Smooth muscle cell of the coronary artery (primary cell): Measurements from ENCODE around the gene PTH2. TPM values are rescaled to one million over a fixed set of nuclear protein-coding genes. Genes with fewer than 3 reads are reported as not detected.

Experiments
- total RNA-seq: library from RNA; depleted of rRNA; stranded (reverse); fragments of >200 nt; gene quantifications from 2 replicates; pipeline ENCODE4 v1.2.3, GENCODE V29; 2014; ENCODE audit warnings: low replicate concordance

Gene PTH2, protein sequence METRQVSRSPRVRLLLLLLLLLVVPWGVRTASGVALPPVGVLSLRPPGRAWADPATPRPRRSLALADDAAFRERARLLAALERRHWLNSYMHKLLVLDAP
- total RNA-seq = not detected in 2 replicates

DNA sequence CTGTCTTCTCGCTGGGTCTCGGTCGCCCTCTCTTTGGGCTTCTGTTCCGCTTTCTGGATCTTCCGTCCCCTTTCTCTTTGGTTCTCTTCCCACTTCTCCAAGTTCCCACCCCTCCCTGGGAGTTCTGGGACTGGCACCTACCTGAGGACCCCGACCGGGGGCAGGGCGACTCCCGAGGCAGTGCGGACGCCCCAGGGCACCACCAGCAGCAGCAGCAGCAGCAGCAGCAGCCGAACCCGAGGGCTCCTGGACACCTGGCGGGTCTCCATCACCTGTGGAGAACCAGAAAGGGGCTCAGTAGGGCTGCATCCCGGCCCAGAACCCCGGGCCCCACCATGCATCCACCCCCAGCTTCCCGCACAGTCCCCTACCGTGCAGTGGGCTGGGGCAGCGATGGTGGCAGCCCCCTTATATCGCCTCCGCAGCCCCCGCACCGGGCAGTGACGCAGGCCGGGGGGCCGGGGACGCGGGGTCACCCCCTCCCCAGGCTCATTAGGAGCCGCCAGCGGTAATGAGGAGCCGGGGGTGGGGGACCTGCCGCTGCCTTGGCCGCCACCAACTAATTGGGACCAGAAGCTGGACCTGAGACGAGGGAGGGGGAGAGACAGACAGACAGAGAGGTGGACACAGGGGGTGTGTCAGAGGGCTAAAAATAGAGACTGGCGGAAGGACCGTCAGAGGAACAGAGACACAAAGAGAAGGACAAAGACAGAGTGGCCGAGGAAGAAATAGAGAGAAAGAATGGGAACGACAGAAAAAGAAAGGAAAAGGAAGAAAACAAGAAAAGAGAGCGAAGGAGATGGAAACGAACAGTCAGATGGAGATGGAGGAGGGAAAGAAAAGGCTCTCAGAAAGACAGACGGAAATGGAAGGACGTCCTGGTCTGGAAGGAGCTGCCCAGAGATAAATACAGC is at the start of gene PTH2:
Gene PTH2, minus strand, starts transcription at position 371 of the 914 bp plus-strand sequence. Its CDS starts 102 bp downstream, at position 269.

DNA sequence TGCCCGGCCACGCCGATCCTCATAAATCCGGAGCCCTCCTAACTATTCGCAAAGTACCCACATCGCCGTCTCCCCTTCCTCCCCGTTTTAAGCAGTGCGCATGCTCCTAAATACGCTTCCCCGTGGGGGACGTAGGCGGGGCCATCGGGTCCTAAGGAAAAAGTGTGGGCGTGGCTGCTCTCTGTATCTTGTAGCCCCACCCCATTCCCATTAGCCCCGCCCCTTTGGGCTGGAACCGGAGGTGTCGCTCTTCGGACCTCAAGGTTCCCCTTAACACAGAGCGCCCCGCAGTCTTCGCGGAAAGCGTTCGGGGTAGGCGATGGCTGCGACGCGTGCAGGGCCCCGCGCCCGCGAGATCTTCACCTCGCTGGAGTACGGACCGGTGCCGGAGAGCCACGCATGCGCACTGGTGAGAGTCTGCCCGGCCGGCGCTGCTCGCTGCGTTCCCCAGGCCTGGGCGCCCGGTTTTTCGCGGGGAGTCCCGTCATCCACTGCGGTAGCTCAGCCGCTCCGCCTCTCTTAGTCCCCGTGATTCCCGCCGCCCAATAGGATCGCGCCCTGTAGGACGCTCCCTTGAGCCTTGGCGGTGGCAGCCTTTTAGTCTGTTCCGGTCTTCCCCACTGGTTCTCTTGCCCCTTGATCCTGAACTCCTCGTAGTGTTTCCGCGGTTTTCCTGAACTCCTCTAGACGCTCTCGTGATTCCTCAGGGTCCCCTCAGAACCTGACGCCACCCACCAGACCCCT is 29.9 kb upstream of the PTH2 start, which contains the start of gene ALDH16A1:
Gene ALDH16A1, plus strand, starts transcription at position 213 of the 744 bp plus-strand sequence. Its CDS starts 107 bp downstream, at position 320.

DNA sequence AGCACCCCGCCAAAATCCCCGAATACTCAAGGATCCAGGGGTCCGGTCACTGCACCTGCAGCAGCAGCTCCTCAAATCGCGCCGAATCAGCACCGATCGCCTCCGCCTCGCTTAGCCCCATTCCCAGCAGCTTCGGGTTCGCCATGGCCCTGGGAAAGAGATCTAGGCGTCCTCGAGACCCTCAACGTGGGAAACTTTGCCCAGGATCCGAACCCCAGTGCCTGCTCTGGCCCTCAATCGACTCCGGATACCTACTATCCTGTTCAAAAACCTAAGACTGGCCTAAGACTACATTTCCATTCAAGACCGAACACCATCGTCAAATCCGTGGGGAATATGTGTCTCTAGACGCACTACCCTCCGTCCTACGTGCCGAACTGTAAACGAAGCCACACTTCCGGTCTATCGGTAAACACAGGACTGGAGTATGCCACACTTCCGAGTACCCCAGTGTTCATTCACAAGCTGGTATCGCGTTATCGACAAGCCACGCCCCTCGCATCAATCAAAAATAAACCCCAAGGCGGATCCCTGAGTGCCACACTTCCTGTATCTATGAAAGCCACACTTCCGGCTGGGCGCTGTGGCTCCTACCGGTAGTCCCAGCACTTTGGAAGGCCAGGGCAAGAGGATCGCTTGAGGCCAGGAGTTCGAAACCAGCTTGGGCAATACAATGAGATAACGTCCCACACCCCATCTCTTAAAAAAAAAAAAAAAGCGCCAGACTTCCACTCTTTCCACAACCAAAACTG is 28.4 kb upstream of the PTH2 start, which contains the start of gene PIH1D1:
Gene PIH1D1, minus strand, starts transcription at position 385 of the 752 bp plus-strand sequence. Its CDS starts 240 bp downstream, at position 145.

DNA sequence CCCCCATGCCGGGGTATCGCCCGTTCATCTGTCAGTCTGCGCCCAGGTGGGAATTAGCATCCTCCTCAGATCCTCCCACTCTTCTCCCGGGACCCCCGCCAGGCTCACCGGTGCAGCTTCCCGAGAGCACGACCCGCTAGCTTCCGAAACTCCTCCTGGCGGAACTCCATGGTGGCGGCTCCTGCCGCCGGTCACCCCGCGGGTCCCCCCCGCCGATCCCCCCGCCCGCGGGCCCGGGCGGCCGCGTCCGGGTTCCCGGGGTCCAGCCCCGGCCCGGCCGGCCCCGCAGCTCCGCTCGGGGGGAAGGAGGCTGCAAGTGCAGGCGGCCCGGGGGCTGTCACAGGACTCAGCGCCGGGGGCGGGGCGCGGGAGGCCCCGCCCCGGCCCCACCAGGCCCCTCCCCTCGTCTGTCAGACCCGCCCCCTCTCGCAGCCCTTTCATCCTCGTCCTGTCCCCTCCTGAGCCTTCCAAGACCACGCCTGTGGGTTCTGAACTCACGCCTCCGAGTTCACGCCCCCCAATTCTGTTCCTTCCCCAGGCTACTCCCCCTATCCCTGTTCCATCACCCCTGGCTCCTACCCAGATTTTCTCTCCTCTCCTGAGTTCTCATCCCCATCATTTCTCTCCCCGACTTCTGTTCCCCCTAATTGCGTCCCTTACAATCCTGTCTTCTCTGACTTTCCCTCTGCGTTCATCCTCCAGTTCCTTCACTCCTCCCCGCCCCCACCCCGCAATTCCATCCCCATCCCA is 18.1 kb upstream of the PTH2 start, which contains the start of gene SLC17A7:
Gene SLC17A7, minus strand, starts transcription at position 318 of the 750 bp plus-strand sequence. Its CDS starts 148 bp downstream, at position 170.

DNA sequence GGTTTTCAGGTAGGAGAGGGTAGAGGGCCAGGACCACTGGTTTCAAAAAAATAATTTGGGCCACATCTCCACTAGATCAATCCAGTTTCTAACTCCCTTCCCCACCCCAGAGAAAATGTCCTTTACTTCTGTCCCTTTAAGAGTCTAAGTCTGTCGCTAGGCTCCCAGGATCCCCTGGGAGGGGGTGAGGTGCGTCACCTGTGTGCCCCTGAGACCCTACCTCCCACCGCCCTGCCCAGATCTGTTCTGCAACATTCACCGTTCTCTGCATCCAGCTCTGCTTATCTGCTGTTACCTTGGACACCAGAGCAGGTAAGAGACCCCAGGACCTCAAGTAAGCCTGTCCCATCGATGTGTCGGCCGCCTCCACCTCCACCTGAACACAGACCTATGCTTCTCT is 1.9 kb upstream of the PTH2 start, which contains the start of gene GFY:
Gene GFY, plus strand, starts transcription at position 211 of the 400 bp plus-strand sequence. CDS start 1,043 bp downstream, outside the sequence.

DNA sequence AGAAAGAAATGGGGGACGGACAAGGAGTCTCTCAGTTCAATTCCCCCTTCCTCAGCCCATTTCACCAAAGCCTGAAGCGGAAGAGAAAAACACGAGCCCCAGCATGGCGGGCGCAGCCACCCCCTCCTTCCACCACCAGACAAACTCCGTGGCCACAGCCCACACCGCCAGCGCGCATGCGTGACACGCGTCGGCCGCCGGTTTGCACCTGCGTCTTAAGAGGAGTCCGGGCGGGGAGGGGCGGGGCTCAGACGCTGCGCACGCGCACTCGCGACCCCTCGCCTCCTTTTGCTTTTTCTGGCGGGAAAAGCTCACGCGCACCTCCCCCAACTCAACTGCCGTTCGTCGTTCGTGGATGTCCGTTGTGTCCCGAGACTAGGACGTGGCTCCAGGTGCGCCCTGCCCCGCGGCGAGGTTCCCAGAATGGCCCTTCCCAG is 35.3 kb downstream of the PTH2 start, which contains the start of gene KASH5:
Gene KASH5, plus strand, starts transcription at position 314 of the 437 bp plus-strand sequence. CDS start 2,635 bp downstream, outside the sequence.

Other genes with a start within 250 kb of the PTH2 start
- 0.08 TPM in 1 of 2 replicates, not detected in the other for gene SLC6A16, start 98.2 kb downstream of the PTH2 start, total RNA-seq
- not detected in 2 replicates for gene CD37, start 88.0 kb downstream of the PTH2 start, total RNA-seq
- 6.4 and 31.6 TPM in 2 replicates for gene TEAD2, start 61.0 kb downstream of the PTH2 start, total RNA-seq
- gene DKKL1, start 59.6 kb downstream of the PTH2 start, total RNA-seq = 0.23 TPM in 1 of 2 replicates, not detected in the other
- not detected in 2 replicates for gene KASH5, start 35.2 kb downstream of the PTH2 start, total RNA-seq
- gene GFY, start 1.9 kb upstream of the PTH2 start, total RNA-seq = not detected in 2 replicates
- gene SLC17A7, start 18.1 kb upstream of the PTH2 start, total RNA-seq = 0.08 and 0.12 TPM in 2 replicates
- 115 and 116 TPM in 2 replicates for gene PIH1D1, start 28.4 kb upstream of the PTH2 start, total RNA-seq
- gene ALDH16A1, start 29.8 kb upstream of the PTH2 start, total RNA-seq = 19.8 and 32.2 TPM in 2 replicates
- 1.9 and 3.0 TPM in 2 replicates for gene FLT3LG, start 50.8 kb upstream of the PTH2 start, total RNA-seq
- gene RPL13A, start 64.2 kb upstream of the PTH2 start, total RNA-seq = 2,421 and 3,942 TPM in 2 replicates
- 3,953 and 4,004 TPM in 2 replicates for gene RPS11, start 73.0 kb upstream of the PTH2 start, total RNA-seq
- gene FCGRT, start 89.2 kb upstream of the PTH2 start, total RNA-seq = 42.0 and 49.7 TPM in 2 replicates
- 288 and 330 TPM in 2 replicates for gene RCN3, start 104.6 kb upstream of the PTH2 start, total RNA-seq
- gene NOSIP, start 157.1 kb upstream of the PTH2 start, total RNA-seq = 95.9 and 120 TPM in 2 replicates
- gene PRRG2, start 157.9 kb upstream of the PTH2 start, total RNA-seq = 0.12 and 0.83 TPM in 2 replicates
- 1.1 and 1.2 TPM in 2 replicates for gene PRR12, start 167.7 kb upstream of the PTH2 start, total RNA-seq
- 53.2 and 59.3 TPM in 2 replicates for gene RRAS, start 216.7 kb upstream of the PTH2 start, total RNA-seq
- 5.1 and 9.2 TPM in 2 replicates for gene SCAF1, start 218.8 kb upstream of the PTH2 start, total RNA-seq
- 48.9 and 55.8 TPM in 2 replicates for gene IRF3, start 242.4 kb upstream of the PTH2 start, total RNA-seq
- 2.2 and 3.0 TPM in 2 replicates for gene BCL2L12, start 242.5 kb upstream of the PTH2 start, total RNA-seq